Hepatocyte (in vitro differentiated cells): ENCODE data around the gene SUCLG2. TPM values are rescaled to one million over a fixed set of nuclear protein-coding genes. Genes with fewer than 3 reads are reported as not detected.
A peak's percentile ranks its signal among the peaks of the same experiment; 100 is the strongest.

ENCODE experiments used
- DNase-seq: peaks from one replicate; pipeline ENCODE4 v3.0.0-alpha.2; 2016; ENCODE audit warnings: low spot score
- H2AFZ ChIP-seq: fragments of 200-600 bp; sonication (generic); 2 replicates; pipeline ENCODE4 v1.6.0; 2016; ENCODE audit warnings: antibody characterized with exemption, mild to moderate bottlenecking
- H3K27ac ChIP-seq: fragments of 200-600 bp; sonication (generic); 2 replicates; pipeline ENCODE4 v1.5.1; 2016; ENCODE audit warnings: mild to moderate bottlenecking
- H3K27me3 ChIP-seq: fragments of 200-600 bp; sonication (generic); 2 replicates; pipeline ENCODE4 v1.6.1; 2016
- H3K36me3 ChIP-seq: fragments of 200-600 bp; sonication (generic); replicated peaks from 2 replicates; pipeline ENCODE4 v1.5.1; 2016; ENCODE audit warnings: low read depth; ENCODE audit not compliant: insufficient read depth
- H3K4me1 ChIP-seq: fragments of 200-600 bp; sonication (generic); 2 replicates; pipeline ENCODE4 v1.5.1; 2016; ENCODE audit warnings: mild to moderate bottlenecking, moderate library complexity; ENCODE audit not compliant: insufficient read depth
- H3K4me2 ChIP-seq: fragments of 200-600 bp; sonication (generic); 2 replicates; pipeline ENCODE4 v1.6.0; 2016
- H3K4me3 ChIP-seq: fragments of 200-600 bp; sonication (generic); 2 replicates; pipeline ENCODE4 v1.5.1; 2016; ENCODE audit warnings: mild to moderate bottlenecking
- H3K79me2 ChIP-seq: fragments of 200-600 bp; sonication (generic); 2 replicates; pipeline ENCODE4 v1.6.0; 2017; ENCODE audit warnings: mild to moderate bottlenecking
- H3K9me2 ChIP-seq: fragments of 200-600 bp; sonication (generic); replicated peaks from 2 replicates; pipeline ENCODE4 v1.6.0; 2017; ENCODE audit warnings: mild to moderate bottlenecking; ENCODE audit not compliant: insufficient read depth
- H3K9me3 ChIP-seq: fragments of 200-600 bp; sonication (generic); 2 replicates; pipeline ENCODE4 v1.5.1; 2016; ENCODE audit warnings: low read depth, mild to moderate bottlenecking
- H4K20me1 ChIP-seq: fragments of 200-600 bp; sonication (generic); 2 replicates; pipeline ENCODE4 v1.6.0; 2016; ENCODE audit warnings: mild to moderate bottlenecking; ENCODE audit not compliant: insufficient read depth, poor library complexity, severe bottlenecking
- EZH2 ChIP-seq: fragments of 200-600 bp; sonication (generic); IDR thresholded peaks from 2 replicates; pipeline ENCODE4 v1.6.1; 2016; ENCODE audit warnings: antibody characterized with exemption, mild to moderate bottlenecking, borderline replicate concordance
- EZH2phosphoT487 ChIP-seq: fragments of 200-600 bp; sonication (generic); IDR thresholded peaks from one replicate; pipeline ENCODE4 v1.6.1; 2018; ENCODE audit warnings: antibody characterized with exemption, mild to moderate bottlenecking, low read depth, moderate library complexity; ENCODE audit not compliant: unreplicated experiment, severe bottlenecking
- WGBS: methylation state at CpG from one replicate; pipeline ENCODE4 v1.1.6; 2016; ENCODE audit warnings: low lambda C conversion rate; ENCODE audit errors: missing lambda C conversion rate; 5-methylcytosine and 5-hydroxymethylcytosine counted together
- polyA plus RNA-seq: library from polyadenylated mRNA; unstranded; fragments of >200 nt; fragmentation: Nextera tagmentation; extraction: Ambion mirVana; gene quantifications from 2 replicates; pipeline ENCODE4 v1.2.1, GENCODE V29; 2016
- total RNA-seq: library from RNA; depleted of rRNA; stranded (reverse); fragments of >200 nt; gene quantifications from 2 replicates; pipeline ENCODE4 v1.2.3, GENCODE V29; 2014
- TF ChIP-seq, protein P1 (sequence below): fragments of 200-600 bp; sonication (generic); IDR thresholded peaks from 2 replicates; pipeline ENCODE4 v1.5.1; 2016; ENCODE audit warnings: antibody characterized with exemption, mild to moderate bottlenecking; ENCODE audit not compliant: poor library complexity

SUCLG2 gene
- total and polyA plus RNA-seq, 2 experiments from 2014 or later: 58.0 to 94.2 TPM

DNA sequence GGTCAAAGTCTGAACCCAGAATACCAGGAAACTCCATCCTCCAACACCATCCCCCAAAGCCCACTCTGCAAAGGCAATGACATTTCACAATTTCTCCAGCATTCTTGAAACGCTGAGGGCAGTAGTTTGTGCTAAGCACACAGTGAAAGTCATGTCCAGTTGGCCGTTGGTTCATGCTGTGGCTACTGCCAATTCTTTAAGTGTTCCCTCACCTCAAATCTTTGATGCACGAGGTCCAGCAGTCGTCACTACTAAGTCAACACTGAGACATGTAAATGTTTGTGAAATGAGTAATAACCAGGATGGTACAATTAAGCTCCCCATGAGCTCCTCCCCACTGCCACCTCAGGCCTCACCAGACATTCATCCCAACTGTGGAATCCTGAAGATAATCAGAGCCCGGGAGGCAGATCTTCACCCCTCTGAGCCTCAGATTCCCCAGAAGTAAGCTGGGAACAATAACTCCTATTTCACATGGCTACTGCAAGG is 7.0 kb downstream of the SUCLG2 start:
- Histone ChIP-seq H3K36me3 (no peaks in the 10 kb centered on the region), H3K4me1 (peaks cover 36% of the 10 kb centered on the region), H4K20me1 (no peaks in the 10 kb centered on the region), H3K27ac (peak overlapping the region; percentile 99), H3K4me2 (peak overlapping the region; percentile 54), H3K4me3 (no peak overlapping the region), H3K9me3 (no peaks in the 10 kb centered on the region), H3K79me2 (peaks cover 48% of the 10 kb centered on the region), H2AFZ (no peak overlapping the region), H3K27me3 (no peaks in the 10 kb centered on the region), H3K9me2 (no peaks in the 10 kb centered on the region)
- WGBS: 45% methylated on average over 5 of the region's 5 CpGs
- peak; percentile 86 for DNase-seq
- TF ChIP-seq EZH2 (no peak), EZH2phosphoT487 (no peak)
- TF ChIP-seq, protein P1, sequence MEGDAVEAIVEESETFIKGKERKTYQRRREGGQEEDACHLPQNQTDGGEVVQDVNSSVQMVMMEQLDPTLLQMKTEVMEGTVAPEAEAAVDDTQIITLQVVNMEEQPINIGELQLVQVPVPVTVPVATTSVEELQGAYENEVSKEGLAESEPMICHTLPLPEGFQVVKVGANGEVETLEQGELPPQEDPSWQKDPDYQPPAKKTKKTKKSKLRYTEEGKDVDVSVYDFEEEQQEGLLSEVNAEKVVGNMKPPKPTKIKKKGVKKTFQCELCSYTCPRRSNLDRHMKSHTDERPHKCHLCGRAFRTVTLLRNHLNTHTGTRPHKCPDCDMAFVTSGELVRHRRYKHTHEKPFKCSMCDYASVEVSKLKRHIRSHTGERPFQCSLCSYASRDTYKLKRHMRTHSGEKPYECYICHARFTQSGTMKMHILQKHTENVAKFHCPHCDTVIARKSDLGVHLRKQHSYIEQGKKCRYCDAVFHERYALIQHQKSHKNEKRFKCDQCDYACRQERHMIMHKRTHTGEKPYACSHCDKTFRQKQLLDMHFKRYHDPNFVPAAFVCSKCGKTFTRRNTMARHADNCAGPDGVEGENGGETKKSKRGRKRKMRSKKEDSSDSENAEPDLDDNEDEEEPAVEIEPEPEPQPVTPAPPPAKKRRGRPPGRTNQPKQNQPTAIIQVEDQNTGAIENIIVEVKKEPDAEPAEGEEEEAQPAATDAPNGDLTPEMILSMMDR: no peak

DNA sequence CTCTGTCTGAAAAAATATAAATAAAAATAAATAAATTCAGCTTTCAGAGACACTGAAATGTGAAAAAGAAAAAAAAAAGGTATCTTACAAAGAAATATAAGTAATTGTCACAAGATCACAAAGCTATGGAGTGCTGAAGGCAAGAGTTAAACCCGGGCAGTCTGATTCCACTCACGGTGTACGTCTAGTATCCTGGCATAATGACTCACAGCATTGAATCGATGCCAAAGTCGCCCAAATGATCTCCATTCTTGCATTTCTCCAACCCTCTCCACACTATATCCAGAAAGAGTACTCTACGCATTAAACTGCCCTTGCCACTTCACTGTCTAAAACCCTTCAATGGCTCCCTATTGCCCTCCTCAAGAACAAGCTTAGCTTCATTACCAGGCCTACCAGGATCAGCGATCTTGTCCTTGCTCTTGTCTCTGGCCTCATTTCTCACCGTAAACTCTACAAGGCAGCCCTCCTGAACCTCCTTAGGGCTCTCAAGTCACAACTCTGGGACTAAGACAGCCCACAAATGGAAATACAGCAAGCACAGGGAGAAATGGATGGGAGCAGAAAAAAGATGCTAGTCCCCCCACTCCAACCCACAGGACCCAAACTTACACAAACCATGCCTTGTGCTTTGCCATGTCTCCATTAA is 7.7 kb downstream of the SUCLG2 start:
- no peaks in the 10 kb centered on the region for H3K27me3 ChIP-seq
- H4K20me1 ChIP-seq: no peaks in the 10 kb centered on the region
- H3K27ac ChIP-seq: peak overlapping the region; percentile 92
- no peaks in the 10 kb centered on the region for H3K9me3 ChIP-seq
- H3K9me2 ChIP-seq: no peaks in the 10 kb centered on the region
- no peak overlapping the region for H3K4me3 ChIP-seq
- 95% methylated on average over 8 of the region's 8 CpGs for WGBS
- TF ChIP-seq EZH2phosphoT487 (no peak), EZH2 (no peak)
- TF ChIP-seq, protein P1: no peak
- H2AFZ ChIP-seq: no peak overlapping the region
- no peaks in the 10 kb centered on the region for H3K36me3 ChIP-seq
- no peak for DNase-seq
- H3K79me2 ChIP-seq: peaks cover 48% of the 10 kb centered on the region
- H3K4me1 ChIP-seq: peaks cover 36% of the 10 kb centered on the region
- peak overlapping the region; percentile 25 for H3K4me2 ChIP-seq

DNA sequence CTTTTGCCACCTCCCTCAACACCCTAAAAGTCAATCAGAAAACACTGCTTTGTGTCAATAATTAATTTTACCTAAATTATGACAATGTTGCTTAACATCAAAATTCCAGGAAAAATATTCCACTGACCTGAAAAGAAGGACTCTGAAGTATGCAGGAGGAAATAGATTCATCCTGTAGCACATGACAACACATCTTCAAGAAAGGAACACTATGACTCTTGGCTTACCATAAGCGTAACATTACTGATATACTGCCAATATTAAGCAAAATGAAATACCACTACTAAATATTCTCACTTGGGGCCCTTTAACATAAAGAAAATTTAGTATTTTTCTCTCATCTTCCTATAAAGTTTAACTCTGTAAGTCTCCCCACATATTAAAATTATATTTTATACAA is 9.6 kb downstream of the SUCLG2 start:
- 100% methylated on average over 1 of the region's 1 CpG for WGBS
- no peak overlapping the region for H3K4me3 ChIP-seq
- peaks cover 62% of the 10 kb centered on the region for H3K79me2 ChIP-seq
- no peaks in the 10 kb centered on the region for H3K9me3 ChIP-seq
- no peaks in the 10 kb centered on the region for H3K9me2 ChIP-seq
- H3K36me3 ChIP-seq: no peaks in the 10 kb centered on the region
- TF ChIP-seq EZH2phosphoT487 (no peak), EZH2 (no peak)
- TF ChIP-seq, protein P1: no peak
- H4K20me1 ChIP-seq: no peaks in the 10 kb centered on the region
- H2AFZ ChIP-seq: no peak overlapping the region
- H3K4me2 ChIP-seq: no peak overlapping the region
- peaks cover 21% of the 10 kb centered on the region for H3K4me1 ChIP-seq
- no peak for DNase-seq
- H3K27me3 ChIP-seq: no peaks in the 10 kb centered on the region
- H3K27ac ChIP-seq: no peak overlapping the region
